HG03432 (cell line): Measurements from ENCODE around the gene GAL3ST1.
"Not testable (repeated sequence)": the region's sequence is repeated elsewhere in the genome, so short reads cannot be mapped to it uniquely, and the experiment has no call there.

Experiments
- ATAC-seq: cut with Tn5 transposase; IDR thresholded peaks from one replicate; pipeline ENCODE4 v1.9.1; 2021; ENCODE audit warnings: mild to moderate bottlenecking, moderate library complexity; ENCODE audit not compliant: unreplicated experiment

Gene GAL3ST1

DNA sequence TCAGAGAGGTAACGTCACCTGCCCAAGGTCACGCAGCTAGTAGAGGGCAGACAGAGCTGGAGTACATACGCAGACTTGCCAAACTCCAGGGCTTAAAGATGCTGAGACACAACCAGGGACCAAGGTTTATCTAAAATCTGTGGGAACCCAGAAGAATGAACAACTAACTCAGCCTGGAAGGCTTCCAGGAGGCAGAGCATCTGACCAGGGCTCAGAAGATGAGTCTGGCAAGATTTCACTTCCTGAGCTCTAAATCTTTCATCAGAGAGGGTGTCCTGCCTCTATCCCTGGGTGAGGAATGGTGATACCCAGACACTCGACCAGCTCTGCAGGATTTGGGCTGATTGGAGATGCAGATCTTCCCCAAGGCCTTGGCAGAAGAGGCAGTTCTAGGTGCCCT lies 9.1 kb downstream of the GAL3ST1 start:
- no peak for ATAC-seq

DNA sequence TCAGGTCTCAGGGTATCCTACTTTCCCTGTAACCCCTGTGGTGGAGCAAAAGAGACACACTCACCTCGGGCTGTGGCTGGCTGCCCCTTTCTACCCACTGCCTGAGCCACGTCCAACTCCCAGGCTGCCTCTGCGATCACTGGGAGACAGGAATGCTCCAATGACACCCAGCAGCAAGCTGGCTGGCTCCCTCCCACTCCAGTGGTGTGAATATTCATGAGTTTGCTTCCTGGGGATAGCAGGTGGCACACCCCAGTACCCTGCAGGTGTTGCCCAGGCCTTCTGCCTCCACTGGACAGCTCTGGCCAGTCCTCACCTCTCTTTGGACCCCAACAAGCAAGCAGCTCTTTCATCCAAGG lies 9.7 kb downstream of the GAL3ST1 start:
- ATAC-seq: no peak

DNA sequence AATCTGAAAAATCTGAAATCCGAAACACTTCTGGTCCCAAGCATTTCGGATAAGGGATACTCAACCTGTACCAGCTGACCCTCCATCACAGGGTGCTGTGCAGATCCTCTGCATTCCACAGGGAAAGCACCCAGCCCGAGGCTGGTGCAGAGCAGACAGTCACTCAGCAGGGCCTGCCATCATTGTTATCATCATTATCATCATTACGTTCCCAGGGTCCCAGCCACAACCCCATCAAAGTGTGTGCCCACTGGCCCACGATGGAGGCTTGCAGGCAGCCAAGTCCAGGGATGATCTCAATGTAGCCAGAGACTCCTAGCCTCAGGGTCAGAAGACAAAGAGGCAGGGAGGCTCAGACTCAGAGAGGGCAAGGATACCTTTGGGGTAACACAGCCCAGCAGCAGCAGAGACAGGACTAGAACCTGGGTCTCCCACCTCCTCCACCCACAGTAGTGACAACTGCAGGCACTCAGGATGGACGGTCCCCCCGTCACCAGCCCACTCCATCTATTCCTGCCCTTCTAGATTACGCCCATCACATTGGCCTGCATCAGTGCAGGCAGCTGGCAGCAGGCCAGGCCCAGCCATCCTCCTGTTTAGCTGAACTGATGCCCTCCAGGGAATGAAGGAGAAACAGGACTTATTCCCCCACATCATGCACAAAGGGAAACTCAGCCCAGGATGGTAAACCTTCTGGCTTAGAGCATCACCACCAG lies 10.3 kb downstream of the GAL3ST1 start:
- ATAC-seq: no peak

DNA sequence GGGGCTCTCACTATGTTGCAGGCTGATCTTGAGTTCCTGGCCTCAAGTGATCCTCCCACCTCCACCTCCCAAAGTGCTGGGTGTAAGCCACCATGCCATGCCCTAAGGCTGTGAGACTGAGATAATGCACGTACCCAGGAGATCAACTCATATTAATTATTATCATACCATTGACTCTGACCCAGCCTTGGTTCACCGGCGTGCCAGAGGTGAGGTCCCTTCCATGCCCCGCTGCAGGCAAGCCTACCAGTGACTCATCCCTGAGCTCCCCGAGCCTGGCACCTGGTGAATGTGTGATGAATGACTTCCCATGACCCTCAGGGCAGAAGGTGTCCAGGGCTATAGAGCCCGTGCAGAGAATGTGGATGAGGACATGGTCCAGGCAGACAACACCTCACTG lies 12.1 kb downstream of the GAL3ST1 start:
- no peak for ATAC-seq

DNA sequence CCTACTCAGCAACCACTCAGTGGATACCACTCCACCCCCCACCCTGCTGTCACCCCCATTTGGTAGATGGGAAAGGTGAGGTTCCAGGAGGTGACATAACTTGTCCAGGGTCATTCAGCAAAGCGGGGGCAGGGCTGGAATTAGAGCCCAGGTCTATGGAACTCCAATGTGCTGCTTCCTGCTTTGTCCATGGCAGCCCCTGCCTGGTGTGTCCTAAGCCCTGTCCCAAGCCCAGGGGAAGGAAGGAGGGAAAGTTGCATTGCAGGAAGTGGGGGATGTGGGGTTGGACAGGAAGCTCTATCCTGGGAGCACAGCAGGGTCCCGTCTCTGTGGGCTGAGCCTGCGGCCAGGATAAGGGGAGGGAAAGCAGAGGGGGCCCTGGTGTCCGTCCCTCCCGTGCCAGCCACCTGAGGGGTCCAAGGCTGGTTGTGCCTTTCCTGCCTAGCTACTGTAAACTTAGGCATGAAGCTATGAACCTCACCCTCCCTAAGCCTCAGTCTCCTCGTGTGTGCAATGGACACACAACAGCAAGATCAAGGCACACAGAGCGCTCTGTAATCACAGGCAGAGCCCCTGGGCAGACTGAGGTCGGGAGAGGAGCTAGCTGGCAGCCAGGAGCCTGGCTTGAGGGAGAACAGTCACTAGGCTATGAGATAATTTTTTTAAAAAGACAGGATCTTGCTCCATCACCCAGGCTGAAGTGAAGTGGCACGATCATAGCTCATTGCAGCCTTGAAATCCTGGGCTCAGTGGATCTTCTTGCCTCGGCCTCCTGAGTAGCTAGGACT lies 12.9 kb downstream of the GAL3ST1 start:
- ATAC-seq: no peak

DNA sequence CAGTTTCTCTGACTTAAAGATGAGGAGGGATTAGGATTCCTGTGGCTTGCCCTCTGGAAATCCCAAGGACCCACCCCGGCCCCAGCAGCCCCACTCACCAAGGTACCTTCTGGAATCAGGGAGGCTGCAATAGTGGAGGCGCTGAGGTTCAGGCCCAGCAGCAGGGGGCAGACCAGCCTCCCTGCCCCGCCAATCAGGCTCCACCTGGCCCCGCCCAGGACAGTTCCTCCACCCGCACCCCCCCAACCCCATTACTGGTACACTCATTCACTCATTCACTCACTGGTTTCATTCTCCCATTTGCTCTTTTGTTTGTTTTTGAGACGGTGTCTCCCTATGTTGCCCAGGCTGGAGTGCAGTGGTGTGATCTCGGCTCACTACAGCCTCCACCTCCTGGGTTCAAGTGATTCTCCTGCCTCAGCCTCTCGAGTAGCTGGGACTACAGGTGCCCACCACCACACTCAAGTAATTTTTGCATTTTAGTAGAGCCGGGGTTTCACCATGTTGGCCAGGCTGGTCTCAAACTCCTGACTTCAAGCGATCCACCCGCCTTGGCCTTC lies 13.7 kb downstream of the GAL3ST1 start:
- not testable (repeated sequence) for ATAC-seq

DNA sequence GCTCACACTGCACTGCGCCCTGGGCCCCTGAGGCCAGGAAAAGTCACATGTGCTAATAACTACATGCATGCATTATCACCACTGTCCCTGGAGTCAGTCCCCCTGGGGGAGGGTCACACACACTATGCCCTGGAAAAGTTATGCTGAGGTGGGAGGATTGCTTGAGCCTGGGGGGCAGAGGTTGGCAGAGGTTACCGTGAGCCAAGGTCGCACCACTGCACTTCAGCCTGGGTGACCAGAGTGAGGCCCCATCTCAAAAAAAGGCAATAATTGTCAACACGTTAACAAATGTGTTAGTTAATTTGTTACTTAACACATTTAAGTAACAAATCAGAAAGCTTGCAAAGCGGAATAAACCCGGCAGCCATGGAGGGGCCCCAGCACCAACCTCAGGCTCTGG lies 14.6 kb downstream of the GAL3ST1 start:
- no peak for ATAC-seq

DNA sequence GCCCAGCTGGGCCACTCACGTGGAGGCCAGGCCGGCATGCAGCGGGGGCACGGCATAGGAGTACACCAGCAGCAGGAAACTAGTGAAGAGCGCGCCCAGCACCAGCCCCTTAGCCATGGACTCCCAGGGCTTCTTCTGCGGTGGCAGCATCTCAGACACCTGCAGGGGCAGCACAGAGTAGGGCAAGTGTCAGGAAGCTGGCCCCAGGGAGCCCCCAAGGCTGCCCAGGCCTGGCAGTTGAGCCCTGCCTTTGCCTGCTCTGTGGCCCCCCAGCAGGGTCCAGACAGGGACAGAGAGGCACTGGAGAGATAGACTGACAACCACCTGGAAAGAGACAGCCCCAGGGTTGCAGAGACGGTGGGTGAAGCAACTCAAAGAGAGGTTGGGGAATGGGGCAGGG lies 17.2 kb downstream of the GAL3ST1 start:
- ATAC-seq: no peak

DNA sequence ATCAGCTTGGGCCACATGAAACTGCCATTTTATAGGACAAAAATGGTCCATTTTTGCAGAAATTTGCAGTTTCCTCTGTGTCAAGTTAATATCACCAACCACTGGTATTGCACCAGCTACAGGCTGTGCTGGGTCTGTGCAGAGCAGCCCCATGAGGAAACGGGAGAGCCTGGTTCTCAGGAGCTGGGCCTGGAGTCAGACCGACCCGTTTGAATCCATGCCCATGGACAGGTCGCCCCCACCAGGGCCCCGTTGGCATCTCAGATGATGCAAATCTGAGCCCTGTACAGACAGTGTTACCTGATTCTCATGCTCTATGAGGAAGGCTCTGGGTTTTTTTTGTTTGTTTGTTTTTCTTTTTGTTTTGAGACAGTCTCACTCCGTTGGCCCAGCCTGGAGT lies 18.1 kb downstream of the GAL3ST1 start:
- no peak for ATAC-seq

DNA sequence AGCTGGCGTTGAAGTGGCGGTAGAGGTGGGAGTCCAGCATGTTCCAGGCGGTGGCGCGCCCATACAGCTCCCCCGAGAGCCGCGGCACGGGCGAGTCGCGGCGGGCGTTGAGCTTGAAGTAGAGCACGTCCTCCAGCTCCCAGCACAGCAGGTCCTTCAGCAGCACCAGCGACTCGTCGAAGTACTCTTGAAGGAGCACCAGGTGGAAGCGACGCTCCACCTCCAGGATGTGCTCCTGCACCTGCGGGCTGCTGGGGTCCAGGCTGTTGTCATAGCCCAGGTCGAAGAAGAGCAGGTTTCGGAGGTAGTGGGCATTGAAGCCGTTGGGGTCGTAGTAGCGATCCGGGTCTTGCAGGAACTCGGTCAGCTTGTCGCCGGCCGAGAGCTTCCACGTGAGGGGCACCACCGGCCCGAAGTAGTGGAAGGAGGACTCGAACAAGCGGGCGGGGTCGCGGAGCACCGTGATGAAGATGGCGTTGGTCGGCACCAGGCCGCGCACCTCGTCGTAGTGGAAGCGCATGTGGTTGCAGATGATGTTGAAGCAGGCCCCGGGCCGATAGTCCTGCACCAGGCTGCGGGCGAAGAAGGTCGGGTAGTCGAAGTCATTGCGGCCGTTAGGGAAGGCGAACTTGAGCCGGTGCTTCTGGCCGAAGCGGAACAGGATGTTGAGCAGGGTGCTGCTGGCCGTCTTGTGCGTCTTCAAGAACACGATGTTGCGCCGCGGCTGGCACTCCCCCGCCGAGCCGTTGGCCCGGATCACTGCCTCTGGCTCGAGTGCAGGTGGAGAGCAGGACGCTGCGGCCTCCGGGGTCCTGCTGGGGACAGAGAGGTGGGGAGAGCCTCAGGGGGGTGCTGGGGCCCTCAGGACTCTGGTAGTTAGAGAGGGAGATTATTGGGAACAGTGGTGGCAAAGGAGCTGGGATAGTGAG lies 18.9 kb downstream of the GAL3ST1 start:
- no peak for ATAC-seq

DNA sequence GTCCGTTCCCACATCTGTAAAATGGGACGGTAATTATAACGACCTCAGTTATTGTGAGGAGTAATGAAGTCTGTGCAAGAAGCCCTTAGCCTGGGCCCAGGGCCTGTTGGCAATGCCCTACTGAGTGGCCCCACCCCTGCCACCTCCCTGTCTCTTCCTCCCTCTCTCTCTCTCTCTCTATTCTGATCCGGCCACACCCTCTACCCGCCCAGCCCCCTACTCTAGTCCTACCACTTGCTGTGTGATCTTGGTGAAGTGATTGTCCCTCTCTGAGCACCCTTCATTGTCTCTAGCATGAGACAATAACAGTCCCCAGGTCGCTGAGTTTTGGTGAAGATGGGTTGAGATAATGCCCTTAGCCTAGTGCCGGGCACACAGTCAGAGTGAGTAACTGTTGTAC lies 20.5 kb downstream of the GAL3ST1 start:
- ATAC-seq: no peak

DNA sequence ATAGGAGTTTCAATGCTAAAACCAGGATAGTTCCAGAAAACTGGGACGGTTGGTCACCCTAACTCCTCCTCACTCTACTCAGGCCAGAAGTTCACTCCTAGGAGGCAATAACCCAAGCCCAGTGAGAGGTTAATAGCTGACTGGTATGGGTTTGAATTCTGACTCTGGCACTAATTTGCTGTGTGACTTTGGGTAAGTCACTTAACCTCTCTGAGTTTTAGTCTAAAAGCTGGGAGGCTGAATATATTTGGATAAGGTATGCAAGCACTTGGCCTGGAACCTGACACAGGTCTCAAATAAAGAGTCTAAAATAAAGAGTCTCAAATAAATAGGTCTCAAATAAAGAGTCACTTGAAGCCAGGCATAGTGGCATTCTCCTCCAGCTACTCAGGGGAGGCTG lies 21.7 kb downstream of the GAL3ST1 start:
- ATAC-seq: no peak

DNA sequence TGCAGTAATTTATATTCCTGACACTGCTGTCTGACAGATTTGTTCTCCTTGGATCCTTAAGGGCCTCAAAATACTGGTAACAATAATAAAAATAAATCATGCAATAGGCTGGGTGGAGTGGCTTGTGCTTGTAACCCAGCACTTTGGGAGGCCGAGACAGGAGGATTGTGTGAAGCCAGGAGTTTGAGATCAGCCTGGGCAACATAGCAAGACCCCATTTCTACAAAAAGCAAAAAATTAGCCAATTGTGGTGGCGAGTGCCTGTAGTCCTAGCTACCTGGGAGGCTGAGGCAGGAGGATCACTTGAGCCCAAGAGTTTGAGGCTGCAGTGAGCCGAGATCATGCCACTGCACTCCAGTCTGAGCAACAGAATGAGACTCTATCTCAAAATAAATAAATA lies 22.7 kb downstream of the GAL3ST1 start:
- ATAC-seq: not testable (repeated sequence)

DNA sequence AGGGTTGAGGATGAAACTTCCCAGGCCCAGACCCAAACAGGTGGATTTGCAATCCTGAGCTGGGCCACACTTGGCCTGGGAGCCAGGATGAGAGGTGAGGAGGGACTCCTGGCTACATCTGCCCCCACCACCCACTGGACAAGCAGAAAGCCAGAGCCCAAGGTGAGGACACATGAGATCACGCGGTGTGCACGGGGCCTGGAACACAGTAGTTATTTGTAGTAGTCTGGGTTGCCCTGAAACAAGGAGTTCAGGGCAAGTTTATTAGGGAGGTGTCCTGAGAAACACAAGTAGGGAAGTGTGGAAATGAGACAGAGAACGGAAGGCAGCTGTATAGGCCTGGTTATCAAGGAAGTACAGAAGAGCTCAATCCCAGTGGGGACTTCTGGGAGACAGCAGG lies 27.3 kb downstream of the GAL3ST1 start:
- ATAC-seq: no peak

DNA sequence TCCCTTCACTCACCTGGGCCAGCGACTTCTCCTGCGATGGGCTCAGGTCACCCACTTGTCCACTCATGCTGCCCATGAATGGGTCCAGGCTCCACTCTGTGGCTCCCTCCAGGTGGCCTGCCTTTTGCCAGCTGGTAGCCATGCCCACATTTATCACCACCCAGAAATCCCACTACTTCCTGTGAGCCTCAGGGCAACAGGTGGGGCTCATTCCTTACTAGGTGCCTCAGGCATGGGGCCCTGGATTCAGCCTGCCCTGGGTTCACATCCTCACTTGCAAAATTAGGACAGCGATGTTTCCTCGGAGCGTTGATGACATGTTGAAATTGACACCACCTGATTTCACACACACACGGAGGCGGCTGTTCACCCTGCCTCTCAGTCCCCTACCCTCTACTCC lies 27.8 kb downstream of the GAL3ST1 start, which contains the start of gene SEC14L6:
Gene SEC14L6, minus strand, starts transcription at position 126 of the 400 bp plus-strand sequence. Its CDS starts 59 bp downstream, at position 67.
- ATAC-seq: no peak

DNA sequence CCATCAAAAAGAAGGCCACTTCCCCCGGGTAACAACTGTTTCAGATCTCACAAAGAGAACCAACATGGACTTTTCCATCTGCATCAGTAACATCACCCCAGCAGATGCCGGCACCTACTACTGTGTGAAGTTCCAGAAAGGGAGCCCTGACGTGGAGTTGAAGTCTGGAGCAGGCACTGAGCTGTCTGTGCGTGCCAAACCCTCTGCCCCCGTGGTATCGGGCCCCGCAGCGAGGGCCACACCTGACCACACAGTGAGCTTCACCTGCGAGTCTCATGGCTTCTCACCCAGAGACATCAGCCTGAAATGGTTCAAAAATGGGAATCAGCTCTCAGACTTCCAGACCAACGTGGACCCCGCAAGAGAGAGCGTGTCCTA lies 31.7 kb downstream of the GAL3ST1 start:
- no peak for ATAC-seq

DNA sequence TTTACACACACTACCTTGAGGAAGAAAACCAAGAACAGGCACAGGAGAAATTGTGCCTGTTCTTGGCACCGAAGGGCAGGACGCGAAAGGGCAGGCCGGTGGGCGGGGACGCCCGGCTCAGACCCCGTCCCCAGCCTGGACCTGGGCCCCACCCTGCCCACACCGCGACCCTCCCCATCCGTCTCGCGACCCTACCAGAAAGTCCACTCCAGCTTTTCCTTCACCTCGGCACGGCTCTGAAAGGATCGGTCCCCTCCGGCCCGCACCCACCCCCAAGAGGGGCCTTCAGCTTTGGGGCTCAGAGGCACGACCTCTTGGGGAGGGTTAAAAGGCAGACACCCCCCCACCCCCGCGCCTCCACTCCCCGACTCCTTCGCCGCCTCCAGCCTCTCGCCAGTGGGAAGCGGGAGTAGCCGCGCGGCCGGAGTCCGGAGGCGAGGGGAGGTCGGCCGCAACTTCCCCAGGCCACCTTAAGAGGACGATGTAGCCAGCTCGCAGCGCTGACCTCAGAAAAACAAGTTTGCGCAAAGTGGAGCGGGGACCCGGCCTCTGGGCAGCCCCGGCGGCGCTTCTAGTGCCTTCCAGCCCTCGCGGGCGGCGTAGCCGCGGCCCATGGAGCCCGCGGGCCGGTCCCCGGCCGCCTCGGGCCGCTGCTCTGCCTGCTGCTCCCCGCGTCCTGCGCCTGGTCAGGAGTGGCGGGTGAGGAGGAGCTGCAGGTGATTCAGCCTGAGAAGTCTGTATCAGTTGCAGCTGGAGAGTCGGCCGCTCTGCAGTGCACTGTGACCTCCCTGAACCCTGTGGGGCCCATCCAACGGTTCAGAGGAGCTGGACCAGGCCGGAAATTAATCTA lies 32.3 kb downstream of the GAL3ST1 start:
- ATAC-seq: no peak

DNA sequence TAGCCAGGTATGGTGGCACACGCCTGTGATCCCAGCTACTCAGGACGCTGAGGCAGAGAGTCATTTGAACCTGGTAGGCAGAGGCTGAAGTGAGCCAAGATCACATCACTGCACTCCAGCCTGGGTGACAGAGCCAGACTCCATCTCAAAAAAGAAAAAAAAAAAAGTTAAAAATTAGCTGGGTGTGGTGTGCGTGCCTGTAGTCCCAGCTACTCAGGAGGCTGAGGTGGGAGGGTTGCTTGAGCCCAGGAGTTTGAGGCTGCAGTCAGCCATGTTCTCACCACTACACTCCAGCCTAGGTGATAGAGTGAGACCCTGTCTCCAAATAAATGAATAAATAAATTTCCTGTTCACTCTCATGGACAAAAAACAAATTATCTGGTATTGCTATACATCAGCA lies 33.0 kb downstream of the GAL3ST1 start:
- ATAC-seq: not testable (repeated sequence)

DNA sequence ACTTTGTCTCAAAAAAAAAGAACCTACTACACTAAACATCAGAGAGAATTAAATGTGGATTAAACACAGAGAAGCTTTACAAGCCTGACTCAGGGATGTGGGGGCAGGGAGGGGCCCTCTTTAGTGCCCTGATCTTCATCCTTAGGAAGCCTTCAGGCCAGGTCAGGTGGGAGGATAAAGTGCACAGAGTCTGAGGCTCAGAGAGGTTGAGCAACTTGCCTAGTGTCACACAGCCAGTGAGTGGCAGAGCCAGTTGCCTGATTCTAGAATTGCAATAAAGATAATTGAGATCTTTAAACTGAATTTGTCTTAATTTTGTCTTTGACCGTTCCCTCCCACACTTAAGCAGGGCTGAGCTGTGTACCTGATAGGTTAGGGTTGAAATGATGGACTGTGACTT lies 35.1 kb downstream of the GAL3ST1 start:
- ATAC-seq: no peak

DNA sequence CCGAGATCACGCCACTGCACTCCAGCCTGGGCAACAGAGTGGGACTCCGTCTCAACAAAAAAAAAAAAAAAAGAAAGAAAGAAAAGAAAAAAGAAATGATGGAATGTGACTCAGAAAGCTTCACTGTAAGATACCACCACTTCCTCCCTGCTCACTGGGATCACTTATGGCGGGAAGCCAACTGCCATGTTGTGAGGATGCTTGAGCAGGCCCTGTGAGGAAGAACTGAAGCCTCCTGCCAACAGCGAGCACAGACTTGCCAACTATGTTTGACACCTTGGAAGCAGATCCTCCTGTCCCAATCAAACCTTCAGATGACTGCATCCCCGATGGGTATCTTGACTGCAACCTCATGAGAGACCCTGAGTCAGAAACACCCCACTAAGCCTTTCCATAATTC lies 36.2 kb downstream of the GAL3ST1 start:
- ATAC-seq: no peak
